OCI-M1 (cell line): ENCODE measurements around the gene UBE2J2.

Experiments used
- DNase-seq: peaks from one replicate; lab custom pipeline; 2025; lab: John Stamatoyannopoulos, UW

Gene UBE2J2

GRCh38 chr1:1309251-1310108 is 35.8 kb upstream of the UBE2J2 start:
- peak; percentile 31 for DNase-seq

DNA sequence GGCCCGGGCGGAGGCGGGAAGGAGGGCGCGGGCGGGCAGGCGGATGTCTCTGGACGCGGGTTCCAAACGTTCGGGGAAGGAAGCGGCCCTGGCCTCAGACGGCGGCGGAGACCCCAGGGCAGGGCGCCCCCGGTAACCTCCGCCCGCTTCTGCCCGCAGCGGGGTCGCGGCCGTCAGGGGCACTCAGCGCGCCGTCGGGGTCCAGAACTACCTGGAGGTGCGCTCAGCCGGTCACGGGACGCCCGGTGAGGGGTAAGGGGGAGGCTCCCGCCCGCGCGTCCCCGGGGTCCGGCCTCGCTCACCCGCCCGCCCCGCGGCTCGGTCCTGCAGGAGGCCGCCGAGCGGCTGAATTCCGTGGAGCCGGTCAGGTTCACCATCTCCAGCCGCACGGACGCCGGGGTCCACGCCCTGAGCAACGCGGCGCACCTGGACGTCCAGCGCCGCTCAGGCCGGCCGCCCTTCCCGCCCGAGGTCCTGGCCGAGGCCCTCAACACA is 35.1 kb upstream of the UBE2J2 start:
- peak; percentile 31 for DNase-seq

GRCh38 chr1:1307923-1308755 is 34.5 kb upstream of the UBE2J2 start, which contains the start of the genes ACAP3 and PUSL1:
Gene ACAP3, minus strand, starts transcription at chr1:1307930. Its CDS starts 115 bp downstream, at chr1:1307815.
Gene PUSL1, plus strand, starts transcription at chr1:1308597. Its CDS starts 47 bp downstream, at chr1:1308644.
- DNase-seq, result peak; percentile 96

GRCh38 chr1:1307261-1307922 is 33.7 kb upstream of the UBE2J2 start:
- DNase-seq, result peak; percentile 66

GRCh38 chr1:1306661-1307260 is 33.1 kb upstream of the UBE2J2 start:
- no peak for DNase-seq

GRCh38 chr1:1306070-1306660 is 32.5 kb upstream of the UBE2J2 start:
- DNase-seq, result peak; percentile 12

DNA sequence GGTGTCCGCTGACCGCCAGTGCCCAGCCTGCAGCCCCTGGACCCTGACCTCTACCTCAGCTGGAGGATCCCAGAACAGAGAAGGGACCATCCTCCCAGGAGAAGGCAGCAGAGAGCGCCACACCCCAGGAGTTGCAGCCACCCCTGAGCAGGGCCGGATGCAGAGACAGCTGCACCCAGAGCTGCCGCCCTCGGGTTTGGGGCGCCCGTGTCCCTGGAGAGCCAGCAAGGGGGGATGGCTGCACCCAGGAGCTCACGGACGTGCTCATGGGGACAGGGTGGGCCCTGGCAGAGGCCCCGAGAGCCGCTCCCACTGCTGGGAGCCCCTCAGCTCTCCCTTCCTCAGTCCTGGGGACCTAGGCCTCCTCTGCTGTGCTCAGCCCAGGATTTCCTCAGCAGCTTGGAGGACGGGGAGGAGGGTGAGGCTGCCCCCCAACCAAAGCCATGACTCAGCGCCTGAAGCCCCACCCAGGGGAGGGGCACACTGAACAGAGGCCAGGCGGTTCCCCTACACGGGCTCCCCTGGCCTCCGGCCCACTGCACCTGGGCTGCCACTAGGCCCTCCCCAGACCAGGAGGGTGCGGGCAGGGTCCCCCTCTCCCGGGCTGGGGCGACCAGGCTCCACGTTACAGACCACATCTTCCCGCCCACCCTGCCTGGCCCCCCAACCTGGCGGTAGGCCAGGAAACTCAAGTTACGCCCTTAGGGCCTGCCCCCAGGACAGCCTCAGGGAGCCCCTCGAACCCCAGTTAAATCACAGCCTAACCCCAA is 31.8 kb upstream of the UBE2J2 start:
- DNase-seq, result peak; percentile 60

DNA sequence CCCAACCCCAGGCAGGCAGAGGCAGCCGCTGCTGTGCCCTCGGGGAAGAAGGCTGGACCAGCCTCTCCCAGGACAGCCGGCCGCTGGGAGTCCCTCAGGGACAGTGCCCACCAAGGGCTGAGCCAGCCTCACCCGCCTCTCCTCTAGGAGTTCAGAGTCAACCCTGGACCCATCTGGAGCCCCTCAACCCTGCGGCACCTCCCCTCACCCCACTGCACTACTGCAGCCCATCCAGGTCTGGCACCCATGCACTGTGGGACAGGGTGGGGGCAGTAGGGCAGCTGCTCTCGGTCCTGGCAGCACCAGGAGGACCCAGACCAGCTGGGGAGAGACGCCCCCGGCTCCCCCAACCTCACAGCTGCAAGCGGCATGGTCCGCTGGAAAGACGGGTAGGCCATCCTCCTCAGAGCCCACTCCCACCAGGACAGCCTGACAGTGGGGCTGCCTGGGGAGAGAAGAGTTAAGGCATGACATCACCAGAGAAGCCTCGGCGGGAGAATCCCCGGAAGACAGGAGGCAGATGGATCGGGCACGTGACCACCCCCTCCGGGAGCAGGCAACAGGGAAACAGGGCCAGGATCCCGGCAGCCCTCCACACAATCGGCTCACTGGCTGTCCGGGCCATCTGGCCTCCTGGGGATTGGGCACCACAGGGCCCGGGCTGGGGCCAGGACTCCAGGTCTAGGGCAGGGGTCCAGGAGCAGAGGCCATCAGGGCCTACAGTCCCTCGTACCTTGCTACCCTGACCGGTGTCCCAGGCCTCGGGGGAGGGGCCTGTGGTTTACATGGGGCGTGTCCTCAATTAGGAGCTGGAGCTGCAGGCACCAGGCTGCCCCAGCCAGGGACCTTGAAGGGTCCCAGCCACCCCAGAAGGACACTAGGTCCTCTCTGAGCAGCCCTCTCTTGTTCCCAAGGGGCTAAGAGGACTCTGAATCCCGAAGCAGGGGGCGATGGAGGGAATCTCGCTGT is 31.0 kb upstream of the UBE2J2 start:
- DNase-seq, result peak; percentile 53

DNA sequence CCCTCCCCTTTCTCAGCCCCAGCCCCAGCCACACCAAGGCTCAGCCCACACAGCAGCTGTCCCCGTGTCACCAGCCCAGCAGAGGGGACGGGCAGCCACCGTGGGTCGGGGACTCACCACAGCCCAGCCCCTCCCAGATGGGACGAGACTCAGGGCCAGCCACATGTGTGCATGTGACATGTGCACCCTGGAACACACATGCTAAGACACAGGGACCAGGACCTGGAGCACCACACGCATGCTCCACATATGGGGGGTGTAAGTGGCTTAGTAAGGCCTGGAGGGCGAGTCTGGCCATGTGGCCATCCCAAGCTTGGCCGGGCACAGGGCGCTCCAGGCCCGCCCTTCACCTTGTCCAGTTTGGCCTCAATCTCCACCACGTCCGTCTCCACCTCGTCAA is 30.1 kb upstream of the UBE2J2 start:
- DNase-seq, result no peak

DNA sequence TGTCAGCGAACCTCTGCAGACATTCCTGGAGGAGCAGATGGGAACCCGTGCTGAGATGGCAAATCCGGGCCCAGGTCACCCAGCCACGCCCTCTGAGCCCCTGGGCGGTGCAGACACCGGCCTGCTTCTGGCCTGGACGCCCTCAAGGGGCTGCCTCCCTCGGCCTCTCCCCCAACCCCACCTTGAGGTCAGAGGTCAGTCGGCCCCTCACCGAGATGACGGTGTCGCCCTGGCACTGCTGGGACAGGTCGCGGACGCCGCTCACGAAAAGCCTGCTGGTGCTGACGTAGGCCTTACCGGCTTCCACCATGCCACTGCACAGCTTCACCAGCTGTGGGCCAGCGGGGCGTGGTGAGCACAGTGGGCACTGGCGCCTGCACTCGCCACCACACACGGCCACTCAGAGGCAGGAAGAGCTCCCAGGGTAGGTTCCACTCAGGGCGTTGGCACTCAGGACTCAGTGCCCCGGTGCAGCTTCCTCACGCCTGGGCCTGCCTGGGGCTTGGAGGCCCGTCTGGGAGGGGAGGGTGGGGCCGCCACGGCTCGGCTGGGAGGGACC is 29.4 kb upstream of the UBE2J2 start:
- no peak for DNase-seq

DNA sequence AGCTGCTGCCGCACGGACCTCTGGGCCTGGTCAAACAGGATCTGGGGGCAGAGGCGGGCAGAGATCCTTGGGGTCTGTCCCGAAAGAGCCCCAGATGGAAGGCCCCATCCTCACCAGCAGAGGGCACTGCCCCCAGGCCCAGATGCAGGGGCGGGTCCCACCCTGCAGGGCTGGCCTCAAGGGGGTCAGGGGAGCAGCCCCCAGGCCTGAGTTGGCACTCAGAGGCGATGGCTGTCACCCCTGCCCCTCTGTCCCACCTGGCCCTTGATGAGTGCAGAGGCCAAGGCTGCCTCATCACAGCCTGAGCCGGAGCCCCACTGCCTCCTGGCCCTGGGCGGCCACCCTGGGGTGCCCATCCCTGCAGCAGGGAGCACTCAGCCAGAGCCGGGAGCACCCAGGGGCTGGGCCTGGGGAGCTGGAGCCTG is 28.4 kb upstream of the UBE2J2 start:
- DNase-seq, result peak; percentile 12

DNA sequence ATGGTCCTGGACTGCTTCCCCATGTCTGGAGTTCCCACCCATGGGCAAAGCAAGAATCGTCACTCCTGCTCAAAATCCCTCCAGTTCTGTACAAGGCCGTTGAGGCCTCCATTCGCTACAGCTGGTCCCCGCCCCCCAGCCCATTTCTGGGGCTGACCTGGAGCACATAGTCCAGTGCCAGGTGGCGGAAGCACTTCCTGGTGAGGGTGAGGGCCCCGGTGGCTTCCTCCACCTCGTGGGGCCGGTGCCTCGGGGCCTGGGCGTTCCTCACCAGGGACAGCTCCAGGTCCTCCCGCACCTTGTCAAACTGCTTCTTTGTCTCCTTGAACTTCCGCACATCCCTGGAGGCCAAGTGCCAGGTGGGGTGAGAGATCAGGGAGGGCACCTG is 26.7 kb upstream of the UBE2J2 start:
- no peak for DNase-seq

GRCh38 chr1:1299686-1300351 is 26.2 kb upstream of the UBE2J2 start:
- peak; percentile 21 for DNase-seq

DNA sequence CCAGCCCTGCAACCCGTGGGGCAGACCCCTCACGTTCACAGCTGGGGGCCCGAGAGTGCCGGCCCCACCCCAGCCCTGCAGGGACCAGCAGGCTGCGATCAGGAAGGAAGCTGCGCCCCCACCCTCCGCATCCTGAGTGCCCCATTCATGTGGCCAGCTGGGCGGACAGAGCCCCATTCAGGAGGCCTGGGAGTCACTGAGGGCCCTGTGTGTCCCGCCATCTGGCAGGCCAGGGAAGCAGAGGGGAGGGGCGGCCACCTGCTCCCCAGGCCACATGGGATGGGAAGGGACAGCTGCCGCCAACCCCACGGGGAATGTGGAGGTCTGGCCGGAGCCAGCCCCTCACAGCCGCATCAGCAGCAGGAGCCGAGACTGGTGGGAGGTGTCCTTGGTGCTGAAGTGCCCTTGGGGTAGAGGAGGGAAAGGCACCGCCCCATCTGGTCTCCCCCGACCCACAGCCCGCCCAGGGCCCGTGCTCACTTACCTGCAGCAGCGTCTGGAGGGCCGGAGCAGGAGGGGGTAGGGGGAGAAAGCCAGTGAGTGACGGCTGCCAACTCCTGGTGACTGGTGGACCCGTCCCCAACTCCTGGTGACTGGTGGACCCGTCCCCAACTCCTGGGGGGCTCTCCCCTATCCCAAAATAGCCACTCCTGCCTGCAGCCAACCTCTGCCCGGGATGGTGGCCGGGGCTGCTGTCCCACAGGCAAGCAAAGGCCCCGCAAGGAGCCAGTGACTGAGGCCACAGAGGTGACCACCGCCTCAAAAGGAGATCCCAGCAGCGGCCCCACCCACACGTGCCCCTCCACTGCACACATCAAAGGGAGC is 25.4 kb upstream of the UBE2J2 start:
- DNase-seq, result peak; percentile 18

- no peak for DNase-seq
Observed at GRCh38 chr1:1297802-1298424, 24.3 kb upstream of the UBE2J2 start.

DNA sequence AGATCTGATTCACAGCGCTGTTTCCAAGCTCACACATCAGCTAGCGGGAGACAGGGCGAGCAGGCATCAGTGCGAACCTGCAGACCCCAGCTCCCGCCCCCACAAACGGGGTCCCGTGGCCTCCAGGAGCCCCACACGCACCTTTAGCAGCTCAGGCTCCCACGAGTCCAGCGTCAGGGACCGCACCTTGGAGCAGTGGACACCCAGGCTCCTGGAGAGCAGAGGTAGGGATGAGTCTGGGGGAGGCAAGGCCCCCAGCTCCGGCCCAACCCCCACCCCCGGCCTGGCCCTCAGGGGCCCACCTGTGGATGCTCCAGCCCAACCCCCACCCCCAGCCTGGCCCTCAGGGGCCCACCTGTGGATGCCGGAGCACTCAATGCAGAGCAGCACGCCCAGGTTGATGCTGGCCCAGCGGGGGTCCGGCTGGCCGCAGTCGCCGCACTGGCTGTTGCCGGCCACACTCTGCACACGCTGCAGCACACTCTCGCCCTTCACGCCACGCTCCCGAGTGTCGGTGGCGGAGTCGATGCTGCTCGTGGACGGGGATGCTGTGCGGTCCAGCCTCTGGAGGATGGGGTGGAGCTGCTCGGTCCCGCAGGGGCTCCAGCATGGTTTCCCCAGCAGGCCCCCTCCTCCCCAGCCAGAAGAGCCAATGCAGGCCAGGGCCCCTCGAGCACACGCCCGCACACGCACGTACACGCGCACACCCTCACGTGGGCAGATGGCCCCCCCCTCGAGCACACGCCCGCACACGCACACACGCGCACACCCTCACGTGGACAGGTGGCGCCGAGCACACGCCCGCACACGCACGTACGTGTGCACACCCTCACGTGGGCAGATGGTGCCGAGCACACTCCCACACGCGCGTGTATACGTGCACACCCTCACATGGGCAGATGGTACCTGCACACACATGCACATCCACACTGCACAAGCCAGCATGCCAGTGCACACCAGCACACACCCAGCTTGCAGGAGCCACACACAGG is 22.7 kb upstream of the UBE2J2 start:
- DNase-seq, result no peak
